OCI-LY1 (cell line): ENCODE data around the gene KIF15.

Experiments
- CTCF ChIP-seq: fragments of 200-600 bp; sonication (generic), shearing (Covaris generic); IDR thresholded peaks from 2 replicates; pipeline ENCODE4 v1.5.1; 2017; ENCODE audit warnings: mild to moderate bottlenecking, antibody characterized with exemption, low read length, moderate library complexity, mixed read lengths
- EZH2 ChIP-seq: fragments of 200-600 bp; sonication (generic), shearing (Covaris generic); IDR thresholded peaks from 2 replicates; pipeline ENCODE4 v1.8.0; 2017; ENCODE audit warnings: borderline replicate concordance, mixed run types, mild to moderate bottlenecking, antibody characterized with exemption, low read length, moderate library complexity, mixed read lengths

- TF ChIP-seq CTCF (no peak), EZH2 (no peak)
Measured at GRCh38 chr3:44894485-44894884, 132.9 kb downstream of the KIF15 start.
